ENCODE data around the gene SIGLEC10.
A peak's percentile ranks its signal among the peaks of the same experiment; 100 is the strongest.

Gene SIGLEC10

GRCh38 chr19:51365965-51366388, 51.5 kb downstream of the SIGLEC10 start, which contains the start of gene ETFB:
ETFB (minus strand) TSS chr19:51366388; CDS start chr19:51366326, 62 bp downstream.
- DNase-seq, result no peak

DNA sequence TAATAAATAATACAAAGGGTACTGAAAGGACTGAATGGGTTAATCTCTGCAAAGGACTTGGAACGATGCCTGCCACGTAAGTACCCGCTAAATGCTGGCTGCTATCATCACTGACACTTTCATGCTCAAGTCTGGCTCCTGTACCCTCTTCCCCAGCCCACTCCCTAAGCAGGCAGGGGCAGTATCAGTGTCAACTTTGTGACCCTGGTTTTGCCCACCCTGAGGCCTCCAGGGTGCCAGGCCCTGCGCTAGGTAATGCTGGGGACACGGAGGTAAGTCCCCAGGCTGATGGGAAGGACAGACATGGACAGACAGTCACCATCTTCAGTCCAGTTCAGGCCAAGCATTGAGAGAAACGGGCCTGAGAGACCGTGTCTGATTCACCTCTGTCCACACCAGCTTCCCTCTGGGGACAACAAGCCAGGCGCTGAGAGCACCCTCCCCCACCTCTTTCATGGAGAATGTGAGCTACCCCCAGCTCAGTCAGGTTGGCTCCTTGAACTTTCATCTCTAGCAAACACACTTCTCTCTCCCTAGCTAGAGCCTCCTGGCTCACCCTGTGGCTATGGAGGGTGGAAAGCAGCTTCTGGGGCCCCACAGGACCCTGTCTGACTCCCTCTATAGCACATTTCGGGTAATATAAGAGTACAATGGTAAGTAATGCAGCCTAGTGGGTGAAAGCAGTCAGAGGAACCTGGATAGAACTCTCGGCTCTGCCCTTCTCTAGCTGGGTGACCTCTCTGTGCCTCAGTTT, 52.1 kb downstream of the SIGLEC10 start:
- DNase-seq, result peak; percentile 67

DNA sequence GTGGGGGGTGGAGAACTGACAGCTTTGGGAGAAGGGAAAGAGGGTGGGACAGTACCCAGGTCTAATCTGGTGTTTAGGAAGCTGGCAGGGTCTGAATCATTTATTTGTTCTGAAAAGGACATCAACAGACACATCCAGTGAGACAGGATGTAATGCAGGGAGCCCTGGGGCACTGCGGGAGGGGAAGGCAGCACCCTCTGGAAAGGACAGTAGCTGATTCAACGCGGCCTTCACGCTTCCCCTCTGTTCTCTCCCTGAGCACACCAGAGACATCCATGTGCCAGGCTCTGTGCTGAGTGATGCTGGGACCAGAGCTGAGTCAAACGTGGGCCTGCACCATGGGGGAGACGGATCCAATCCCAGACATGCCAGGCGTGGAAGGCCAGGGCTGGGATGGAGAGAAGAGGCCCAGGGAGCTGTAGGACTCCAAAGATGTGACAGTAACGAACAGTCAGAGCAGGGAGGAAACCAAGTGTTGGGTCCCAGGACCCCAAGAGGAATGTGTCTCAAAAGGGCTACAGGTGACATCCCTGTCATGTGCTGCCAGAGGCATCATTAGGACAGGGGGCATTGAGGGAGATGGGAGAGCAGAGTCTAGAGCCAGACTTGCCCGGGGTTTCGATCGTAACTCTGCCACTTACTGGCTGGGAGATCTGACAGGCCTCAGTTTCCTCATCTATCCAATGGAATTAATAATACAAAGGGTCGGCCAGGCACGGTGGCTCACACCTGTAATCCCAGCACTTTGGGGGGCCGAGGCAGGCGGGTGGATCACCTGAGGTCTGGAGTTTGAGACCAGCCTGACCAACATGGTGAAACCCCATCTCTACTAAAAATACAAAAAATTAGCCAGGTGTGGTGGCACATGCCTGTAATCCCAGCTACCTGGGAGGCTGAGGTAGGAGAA, 53.0 kb downstream of the SIGLEC10 start:
- peak; percentile 30 for DNase-seq

DNA sequence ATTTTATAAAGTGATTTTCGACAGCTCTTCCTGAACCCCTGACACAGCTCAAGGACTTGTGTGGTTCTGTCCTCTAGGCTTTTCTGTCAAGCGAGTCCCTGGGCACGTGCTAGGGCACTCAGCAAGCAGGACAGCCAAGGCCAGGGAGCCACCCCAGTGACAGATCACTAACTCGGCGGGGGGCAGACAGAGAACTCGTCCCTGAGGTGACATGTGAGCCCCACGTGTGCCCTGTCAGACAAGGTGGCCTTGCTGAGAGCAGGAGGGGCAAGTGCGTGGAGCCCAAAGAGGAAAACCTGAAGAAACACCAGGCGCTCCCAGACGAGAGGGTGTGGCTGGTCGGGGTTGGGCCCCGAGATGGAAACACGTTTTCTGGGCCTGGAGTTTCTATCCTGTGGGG, 56.2 kb downstream of the SIGLEC10 start:
- DNase-seq, result no peak
